ENCODE results near the gene SOX6. TPM values are rescaled to one million over a fixed set of nuclear protein-coding genes. Genes with fewer than 3 reads are reported as not detected.

Gene SOX6
- total and polyA plus RNA-seq, 2 donors (not counting 3 experiments of a cell fraction or from before 2014, with no cell fraction given) = 0.14 to 3.7 TPM

DNA sequence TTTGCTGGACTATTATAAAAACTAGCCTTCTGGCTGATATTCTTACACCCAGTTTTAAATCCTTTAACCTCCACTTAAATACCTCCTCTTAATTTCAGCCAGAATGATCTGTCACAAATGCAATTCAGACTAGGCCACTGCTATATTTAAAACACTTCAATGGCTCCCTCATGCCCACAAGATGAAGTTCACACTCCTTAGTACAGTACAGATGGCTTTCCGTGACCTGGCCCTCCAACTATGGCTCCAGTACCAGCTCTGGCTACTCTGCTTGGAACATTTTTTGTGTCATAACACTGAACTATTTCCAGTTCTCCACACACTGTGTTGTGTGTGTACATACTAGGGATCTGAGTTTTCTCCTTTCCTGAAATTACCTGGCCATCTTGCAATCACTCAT, 353.4 kb downstream of the SOX6 start:
- dilution Hi-C loops (cut with MboI; ENCODE audit: extremely low pct_ligation_motif_present, low sequenced_read_pairs) = no loop called here
- Histone ChIP-seq H3K36me3 (ENCODE audit: control insufficient read depth in 2 of 2, extremely low read depth in 1 of 2, insufficient read depth in 2 of 2, low read length in 2 of 2) (no peaks in the 10 kb centered on the region), H3K4me2 (ENCODE audit: insufficient read depth, low read length) (no peak overlapping the region), H3K79me2 (ENCODE audit: control insufficient read depth, insufficient read depth, low read length) (no peaks in the 10 kb centered on the region), H3K27me3 (ENCODE audit: control insufficient read depth in 2 of 2, insufficient read depth in 2 of 2, low read length in 2 of 2) (peaks cover 0 to 2% of the 10 kb centered on the region in 2 experiments), H3K27ac (ENCODE audit: insufficient read depth, low read depth, low read length) (no peak overlapping the region), H3K9me1 (replicated peaks; ENCODE audit: control insufficient read depth, extremely low read depth, insufficient read depth, low read length) (no peaks in the 10 kb centered on the region), H2AFZ (ENCODE audit: low read depth, low read length) (no peak overlapping the region), H3K4me3 (replicated peaks in 1 of 3; ENCODE audit: insufficient read depth in 1 of 3, low read depth in 1 of 3, low read length in 3 of 3) (no peak overlapping the region), H3K9me3 (replicated peaks; ENCODE audit: control insufficient read depth, insufficient read depth, low read length) (no peaks in the 10 kb centered on the region), H4K20me1 (replicated peaks; ENCODE audit: control insufficient read depth, extremely low read depth, insufficient read depth, low read length) (no peaks in the 10 kb centered on the region), H3K9ac (replicated peaks; ENCODE audit: extremely low read depth, insufficient read depth, low read length) (no peak overlapping the region), H3K4me1 (ENCODE audit: control insufficient read depth, extremely low read depth, insufficient read depth, low read length) (peaks cover 22% of the 10 kb centered on the region)
- intact Hi-C loops (cut with micrococcal nuclease) = loop anchor here (1.0 kb wide), 1 partner anchor 35 kb away; no protein-coding TSS in a partner anchor
- ChIA-PET CTCF (no interaction called here), POLR2A (no interaction called here)
- no peak for DNase-seq (ENCODE audit: low read depth, low spot score)
- TF ChIP-seq, protein P1, sequence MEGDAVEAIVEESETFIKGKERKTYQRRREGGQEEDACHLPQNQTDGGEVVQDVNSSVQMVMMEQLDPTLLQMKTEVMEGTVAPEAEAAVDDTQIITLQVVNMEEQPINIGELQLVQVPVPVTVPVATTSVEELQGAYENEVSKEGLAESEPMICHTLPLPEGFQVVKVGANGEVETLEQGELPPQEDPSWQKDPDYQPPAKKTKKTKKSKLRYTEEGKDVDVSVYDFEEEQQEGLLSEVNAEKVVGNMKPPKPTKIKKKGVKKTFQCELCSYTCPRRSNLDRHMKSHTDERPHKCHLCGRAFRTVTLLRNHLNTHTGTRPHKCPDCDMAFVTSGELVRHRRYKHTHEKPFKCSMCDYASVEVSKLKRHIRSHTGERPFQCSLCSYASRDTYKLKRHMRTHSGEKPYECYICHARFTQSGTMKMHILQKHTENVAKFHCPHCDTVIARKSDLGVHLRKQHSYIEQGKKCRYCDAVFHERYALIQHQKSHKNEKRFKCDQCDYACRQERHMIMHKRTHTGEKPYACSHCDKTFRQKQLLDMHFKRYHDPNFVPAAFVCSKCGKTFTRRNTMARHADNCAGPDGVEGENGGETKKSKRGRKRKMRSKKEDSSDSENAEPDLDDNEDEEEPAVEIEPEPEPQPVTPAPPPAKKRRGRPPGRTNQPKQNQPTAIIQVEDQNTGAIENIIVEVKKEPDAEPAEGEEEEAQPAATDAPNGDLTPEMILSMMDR (IDR thresholded peaks at IDR 0.05; ENCODE audit: extremely low read depth in 1 of 2, insufficient read depth in 1 of 2, low read depth in 1 of 2, low read length in 2 of 2) = no peak
- no peak for TF ChIP-seq FOS (IDR thresholded peaks at IDR 0.05; ENCODE audit: borderline replicate concordance, insufficient read depth, low read length)
- TF ChIP-seq POLR2AphosphoS5 (IDR thresholded peaks at IDR 0.05; ENCODE audit: insufficient read depth, low read depth, low read length) = no peak
- no peak for TF ChIP-seq MAX (IDR thresholded peaks at IDR 0.05; ENCODE audit: insufficient read depth, insufficient read length)
- no peak for TF ChIP-seq EZH2 (IDR thresholded peaks at IDR 0.05; ENCODE audit: borderline replicate concordance, low read depth, low read length, severe bottlenecking)
- TF ChIP-seq POLR2A (IDR thresholded peaks at IDR 0.05; ENCODE audit: low read depth, low read length) = no peak
- TF ChIP-seq GATA2 (IDR thresholded peaks at IDR 0.05; ENCODE audit: insufficient read depth, insufficient read length, low read depth, low read length) = no peak
- no peak for TF ChIP-seq JUN (IDR thresholded peaks at IDR 0.05; ENCODE audit: borderline replicate concordance, insufficient read depth, insufficient read length, low read depth)
- no peak for TF ChIP-seq MYC (IDR thresholded peaks at IDR 0.05; ENCODE audit: low read depth, low read length)
- BruUV-seq (replicated peaks) = no TSS peak
- FAIRE-seq = peak; percentile 35
